K562 (cell line): ENCODE measurements around the gene HSPB6. TPM values are rescaled to one million over a fixed set of nuclear protein-coding genes. Genes with fewer than 3 reads are reported as not detected.

Experiments used
- BRCA1 ChIP-seq, 2 experiments: fragments of 450-650 bp in 1 of 2; sonication (generic) in 1 of 2; formaldehyde crosslinking in 1 of 2; IDR thresholded peaks; 2 replicates each; pipeline versions ENCODE4 v1.5.0 to v1.6.1; 2017 to 2020; ENCODE audit warnings: mild to moderate bottlenecking in 1 of 2, missing genetic modification reagents in 1 of 2
- CREB3L1 ChIP-seq: fragments of 450-650 bp; IDR thresholded peaks from 2 replicates; pipeline ENCODE4 v1.6.1; 2014; ENCODE audit warnings: low read depth, mild to moderate bottlenecking, moderate library complexity, borderline replicate concordance
- DPF2 ChIP-seq: fragments of 450-650 bp; IDR thresholded peaks from 2 replicates; pipeline ENCODE4 v1.6.1; 2016
- E4F1 ChIP-seq: fragments of 250-450 bp; sonication (Bioruptor Pico); IDR thresholded peaks from 2 replicates; pipeline ENCODE4 v1.5.0; 2021; ENCODE audit warnings: mild to moderate bottlenecking, borderline replicate concordance
- EHMT2 ChIP-seq: fragments of 450-650 bp; IDR thresholded peaks from 2 replicates; pipeline ENCODE4 v1.6.1; 2018; ENCODE audit warnings: antibody characterized with exemption
- ERF ChIP-seq: fragments of 450-650 bp; formaldehyde crosslinking; IDR thresholded peaks from 2 replicates; pipeline ENCODE4 v1.4.0; 2020; ENCODE audit warnings: mild to moderate bottlenecking, mixed read lengths
- HDAC3 ChIP-seq: fragments of 450-650 bp; IDR thresholded peaks from 2 replicates; pipeline ENCODE4 v1.6.1; 2018; ENCODE audit warnings: borderline replicate concordance, mild to moderate bottlenecking, moderate library complexity; ENCODE audit not compliant: partially characterized antibody
- KAT2B ChIP-seq: IDR thresholded peaks from one replicate; pipeline ENCODE4 v1.6.1; 2012; ENCODE audit warnings: low read depth, mild to moderate bottlenecking, control low read depth, inconsistent platforms, low read length, moderate library complexity
- MAZ ChIP-seq, 2 experiments: fragments of 450-650 bp in 1 of 2; sonication (generic) in 1 of 2; formaldehyde crosslinking; IDR thresholded peaks in 1 of 2; conservative IDR thresholded peaks in 1 of 2; 2 replicates each; pipeline versions ENCODE4 v1.4.0 to v1.5.0; 2020; ENCODE audit warnings: mild to moderate bottlenecking in 1 of 2, missing genetic modification reagents in 1 of 2
- MTA3 ChIP-seq: fragments of 450-650 bp; formaldehyde crosslinking; IDR thresholded peaks from 2 replicates; pipeline ENCODE4 v1.6.1; 2017; ENCODE audit warnings: mild to moderate bottlenecking, borderline replicate concordance
- NCOA4 ChIP-seq: fragments of 450-650 bp; IDR thresholded peaks from 2 replicates; pipeline ENCODE4 v1.6.1; 2018; ENCODE audit warnings: mild to moderate bottlenecking; ENCODE audit not compliant: partially characterized antibody
- NFE2 ChIP-seq: IDR thresholded peaks from 2 replicates; pipeline ENCODE4 v1.6.1; 2014; ENCODE audit warnings: antibody characterized with exemption, low read depth
- RAD21 ChIP-seq, 2 experiments: fragments of 250-450 bp in 1 of 2; fragments of 450-650 bp in 1 of 2; sonication (Bioruptor Pico) in 1 of 2; formaldehyde crosslinking in 1 of 2; IDR thresholded peaks in 1 of 2; conservative IDR thresholded peaks in 1 of 2; 2 replicates each; pipeline versions ENCODE4 v1.4.0 to v1.8.0; 2020 to 2022; ENCODE audit warnings: mild to moderate bottlenecking in 2 of 2, moderate library complexity in 1 of 2
- SOX6 ChIP-seq: fragments of 450-650 bp; IDR thresholded peaks from 2 replicates; pipeline ENCODE4 v1.6.1; 2014; ENCODE audit warnings: mild to moderate bottlenecking
- TFAP4 ChIP-seq: sonication (generic); formaldehyde crosslinking; IDR thresholded peaks from 2 replicates; pipeline ENCODE4 v1.8.0; 2022; ENCODE audit warnings: missing genetic modification reagents, mild to moderate bottlenecking, moderate library complexity, borderline replicate concordance
- ZNF316 ChIP-seq: fragments of 450-650 bp; IDR thresholded peaks from 2 replicates; pipeline ENCODE4 v1.6.1; 2016
- polyA plus RNA-seq, 8 experiments: library from polyadenylated mRNA; depleted of rRNA in 4 of 8; stranded (reverse) in 5 of 8; unstranded in 3 of 8; fragments of >200 nt; fragmentation: Nextera tagmentation in 2 of 8; fragmentation: Illumina TruSeq in 1 of 8; extraction: Ambion mirVana in 2 of 8; extraction: Trizol in 1 of 8; gene quantifications; 2 replicates each; pipeline versions ENCODE4 v1.2.1 to v1.2.3, GENCODE V29; 2011 to 2014; ENCODE audit warnings: inconsistent platforms in 1 of 8, missing spikeins in 1 of 8
- total RNA-seq, 7 experiments: library from RNA; depleted of rRNA in 6 of 7; stranded (reverse); fragments of >200 nt in 6 of 7; fragmentation: Illumina TruSeq in 2 of 7; extraction: Trizol in 2 of 7; gene quantifications; 2 replicates each; pipeline versions ENCODE4 v1.2.1 to v1.2.3, GENCODE V29; 2011 to 2021; ENCODE audit warnings: low replicate concordance in 1 of 7
- TF ChIP-seq, protein P1 (sequence below): IDR thresholded peaks from 3 replicates; pipeline ENCODE4 v1.6.1; 2011; ENCODE audit warnings: borderline replicate concordance, mild to moderate bottlenecking, moderate library complexity; ENCODE audit not compliant: insufficient read length; ENCODE audit errors: extremely low read depth
- TF ChIP-seq, protein P2 (sequence below): sonication (generic); formaldehyde crosslinking; IDR thresholded peaks from 2 replicates; pipeline ENCODE4 v1.9.0; 2022; ENCODE audit warnings: mild to moderate bottlenecking, missing genetic modification reagents

Gene HSPB6
- total and polyA plus RNA-seq, 9 of the 15 experiments (the other 6 are each of a cell fraction or from before 2014, with no cell fraction given): 0.55 TPM; not detected in 8

DNA sequence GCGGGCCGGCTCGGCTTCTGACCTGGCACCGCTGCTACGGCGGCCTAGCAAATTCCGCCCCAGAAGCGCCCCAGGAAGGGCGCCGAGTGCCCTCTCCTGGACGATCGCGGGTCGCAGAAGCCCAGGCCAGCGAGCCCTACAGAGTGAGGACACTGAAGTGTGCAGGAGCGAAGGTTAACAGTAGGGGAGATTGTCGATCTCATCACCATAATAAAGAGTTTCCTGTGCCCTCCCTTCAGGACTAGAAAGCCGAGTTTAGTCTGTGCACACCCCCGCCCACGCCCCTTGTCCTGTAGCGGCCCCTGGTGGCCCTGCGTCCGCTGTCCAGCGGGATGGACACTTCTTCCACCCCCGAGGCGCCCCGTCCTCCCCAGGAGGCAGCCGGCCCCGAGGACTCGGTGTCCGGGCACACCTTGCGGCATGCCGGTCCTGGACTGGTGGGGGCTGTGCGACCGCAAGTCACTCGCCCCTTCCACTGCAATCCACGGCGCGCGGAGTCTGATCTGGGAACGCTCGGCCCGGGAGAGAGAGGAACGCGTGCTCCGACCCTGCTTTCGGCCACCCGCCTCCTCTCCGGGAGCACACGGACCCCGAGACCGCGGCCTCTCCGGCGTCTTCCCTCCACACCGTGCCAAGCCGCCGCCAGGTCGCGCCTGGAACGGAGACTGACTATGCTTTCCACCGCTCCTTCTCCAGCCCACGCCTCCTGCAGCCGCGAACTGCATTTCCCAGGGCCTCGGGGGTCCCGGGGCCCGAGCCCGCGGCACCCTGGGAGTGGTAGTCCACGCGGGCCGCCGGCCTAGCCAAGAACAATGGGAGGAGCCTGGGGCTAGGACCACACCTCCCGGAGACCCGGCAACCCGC is 39.8 kb downstream of the HSPB6 start (continued):
- peak; percentile 34; the same call in 1 of the 2 replicates for TF ChIP-seq EHMT2
- TF ChIP-seq, protein P1, sequence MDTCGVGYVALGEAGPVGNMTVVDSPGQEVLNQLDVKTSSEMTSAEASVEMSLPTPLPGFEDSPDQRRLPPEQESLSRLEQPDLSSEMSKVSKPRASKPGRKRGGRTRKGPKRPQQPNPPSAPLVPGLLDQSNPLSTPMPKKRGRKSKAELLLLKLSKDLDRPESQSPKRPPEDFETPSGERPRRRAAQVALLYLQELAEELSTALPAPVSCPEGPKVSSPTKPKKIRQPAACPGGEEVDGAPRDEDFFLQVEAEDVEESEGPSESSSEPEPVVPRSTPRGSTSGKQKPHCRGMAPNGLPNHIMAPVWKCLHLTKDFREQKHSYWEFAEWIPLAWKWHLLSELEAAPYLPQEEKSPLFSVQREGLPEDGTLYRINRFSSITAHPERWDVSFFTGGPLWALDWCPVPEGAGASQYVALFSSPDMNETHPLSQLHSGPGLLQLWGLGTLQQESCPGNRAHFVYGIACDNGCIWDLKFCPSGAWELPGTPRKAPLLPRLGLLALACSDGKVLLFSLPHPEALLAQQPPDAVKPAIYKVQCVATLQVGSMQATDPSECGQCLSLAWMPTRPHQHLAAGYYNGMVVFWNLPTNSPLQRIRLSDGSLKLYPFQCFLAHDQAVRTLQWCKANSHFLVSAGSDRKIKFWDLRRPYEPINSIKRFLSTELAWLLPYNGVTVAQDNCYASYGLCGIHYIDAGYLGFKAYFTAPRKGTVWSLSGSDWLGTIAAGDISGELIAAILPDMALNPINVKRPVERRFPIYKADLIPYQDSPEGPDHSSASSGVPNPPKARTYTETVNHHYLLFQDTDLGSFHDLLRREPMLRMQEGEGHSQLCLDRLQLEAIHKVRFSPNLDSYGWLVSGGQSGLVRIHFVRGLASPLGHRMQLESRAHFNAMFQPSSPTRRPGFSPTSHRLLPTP: no peak
- TF ChIP-seq SOX6: peak; percentile 85
- TF ChIP-seq HDAC3: no peak
- TF ChIP-seq ZNF316: no peak
- peak; percentile 95 for TF ChIP-seq CREB3L1
- TF ChIP-seq E4F1 (CRISPR knock-in tag): no peak
- no peak for TF ChIP-seq BRCA1 (IDR thresholded peaks at IDR 0.05)
- TF ChIP-seq BRCA1 (CRISPR knock-in tag; IDR thresholded peaks at IDR 0.05): no peak
- no peak for TF ChIP-seq KAT2B
- peak; percentile 89 to 94 for TF ChIP-seq RAD21 (CRISPR knock-in tag; conservative IDR thresholded peaks at IDR 0.05 in 1 of 2, IDR thresholded peaks at IDR 0.05 in 1 of 2)
- TF ChIP-seq ERF (CRISPR knock-in tag): no peak
- peak; percentile 68; the same call in 1 of the 2 replicates for TF ChIP-seq TFAP4 (CRISPR knock-in tag)
- TF ChIP-seq, protein P2, sequence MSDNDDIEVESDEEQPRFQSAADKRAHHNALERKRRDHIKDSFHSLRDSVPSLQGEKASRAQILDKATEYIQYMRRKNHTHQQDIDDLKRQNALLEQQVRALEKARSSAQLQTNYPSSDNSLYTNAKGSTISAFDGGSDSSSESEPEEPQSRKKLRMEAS (CRISPR knock-in tag): peak; percentile 77
- TF ChIP-seq DPF2: peak; percentile 39; the same call in 1 of the 2 replicates
- no peak for TF ChIP-seq NFE2
- peak; percentile 63; the same call in 1 of the 2 replicates for TF ChIP-seq MTA3
- no peak for TF ChIP-seq NCOA4
- peak; percentile 84 to 92 for TF ChIP-seq MAZ (CRISPR knock-in tag; conservative IDR thresholded peaks at IDR 0.05 in 1 of 2, IDR thresholded peaks at IDR 0.05 in 1 of 2)
